ENCODE data around the gene GMCL1. TPM values are rescaled to one million over a fixed set of nuclear protein-coding genes. Genes with fewer than 3 reads are reported as not detected.
"Not testable (repeated sequence)": the region's sequence is repeated elsewhere in the genome, so short reads cannot be mapped to it uniquely, and the experiment has no call there.

The GMCL1 gene
- total RNA-seq, 4 donors from 2014 or later: 15.1 to 19.8 (median 17.1) TPM

GRCh38 chr2:69890881-69891280, 61.4 kb downstream of the GMCL1 start:
- 39 to 91% methylated on average over 1 of the region's 1 CpG for WGBS, 2 donors

GRCh38 chr2:69892838-69893424, 63.5 kb downstream of the GMCL1 start:
- Histone ChIP-seq H3K4me3 (replicated peaks in 1 of 3) (peak overlapping the region in 1 of 3 donors; percentile 64), H3K36me3 (peaks cover 13 to 20% of the 10 kb centered on the region in 2 donors), H3K4me1 (peaks cover 6 to 11% of the 10 kb centered on the region in 2 donors)
- DNase-seq; intact Hi-C loops (cut with DNase I); H3K9me3 ChIP-seq; H3K27ac ChIP-seq; H3K27me3 ChIP-seq: not testable (repeated sequence)
- WGBS, 2 donors: 94 to 95% methylated on average over 7 of the region's 7 CpGs

More at GRCh38 chr2:69890881-69891280, 61.4 kb downstream of the GMCL1 start:
- intact Hi-C loops (cut with DNase I): no loop called here
- no peak overlapping the region for H3K27ac ChIP-seq
- DNase-seq: no peak
- TF ChIP-seq, protein P1, sequence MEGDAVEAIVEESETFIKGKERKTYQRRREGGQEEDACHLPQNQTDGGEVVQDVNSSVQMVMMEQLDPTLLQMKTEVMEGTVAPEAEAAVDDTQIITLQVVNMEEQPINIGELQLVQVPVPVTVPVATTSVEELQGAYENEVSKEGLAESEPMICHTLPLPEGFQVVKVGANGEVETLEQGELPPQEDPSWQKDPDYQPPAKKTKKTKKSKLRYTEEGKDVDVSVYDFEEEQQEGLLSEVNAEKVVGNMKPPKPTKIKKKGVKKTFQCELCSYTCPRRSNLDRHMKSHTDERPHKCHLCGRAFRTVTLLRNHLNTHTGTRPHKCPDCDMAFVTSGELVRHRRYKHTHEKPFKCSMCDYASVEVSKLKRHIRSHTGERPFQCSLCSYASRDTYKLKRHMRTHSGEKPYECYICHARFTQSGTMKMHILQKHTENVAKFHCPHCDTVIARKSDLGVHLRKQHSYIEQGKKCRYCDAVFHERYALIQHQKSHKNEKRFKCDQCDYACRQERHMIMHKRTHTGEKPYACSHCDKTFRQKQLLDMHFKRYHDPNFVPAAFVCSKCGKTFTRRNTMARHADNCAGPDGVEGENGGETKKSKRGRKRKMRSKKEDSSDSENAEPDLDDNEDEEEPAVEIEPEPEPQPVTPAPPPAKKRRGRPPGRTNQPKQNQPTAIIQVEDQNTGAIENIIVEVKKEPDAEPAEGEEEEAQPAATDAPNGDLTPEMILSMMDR (IDR thresholded peaks at IDR 0.05): no peak
- TF ChIP-seq POLR2A (IDR thresholded peaks at IDR 0.05): no peak
- H3K27me3 ChIP-seq: no peaks in the 10 kb centered on the region
- H3K4me1 ChIP-seq: peaks cover 6 to 11% of the 10 kb centered on the region in 2 donors
- no peak overlapping the region for H3K4me3 ChIP-seq (replicated peaks in 1 of 3)
- no peaks in the 10 kb centered on the region for H3K9me3 ChIP-seq
- H3K36me3 ChIP-seq: peaks cover 0 to 3% of the 10 kb centered on the region in 2 donors

DNA sequence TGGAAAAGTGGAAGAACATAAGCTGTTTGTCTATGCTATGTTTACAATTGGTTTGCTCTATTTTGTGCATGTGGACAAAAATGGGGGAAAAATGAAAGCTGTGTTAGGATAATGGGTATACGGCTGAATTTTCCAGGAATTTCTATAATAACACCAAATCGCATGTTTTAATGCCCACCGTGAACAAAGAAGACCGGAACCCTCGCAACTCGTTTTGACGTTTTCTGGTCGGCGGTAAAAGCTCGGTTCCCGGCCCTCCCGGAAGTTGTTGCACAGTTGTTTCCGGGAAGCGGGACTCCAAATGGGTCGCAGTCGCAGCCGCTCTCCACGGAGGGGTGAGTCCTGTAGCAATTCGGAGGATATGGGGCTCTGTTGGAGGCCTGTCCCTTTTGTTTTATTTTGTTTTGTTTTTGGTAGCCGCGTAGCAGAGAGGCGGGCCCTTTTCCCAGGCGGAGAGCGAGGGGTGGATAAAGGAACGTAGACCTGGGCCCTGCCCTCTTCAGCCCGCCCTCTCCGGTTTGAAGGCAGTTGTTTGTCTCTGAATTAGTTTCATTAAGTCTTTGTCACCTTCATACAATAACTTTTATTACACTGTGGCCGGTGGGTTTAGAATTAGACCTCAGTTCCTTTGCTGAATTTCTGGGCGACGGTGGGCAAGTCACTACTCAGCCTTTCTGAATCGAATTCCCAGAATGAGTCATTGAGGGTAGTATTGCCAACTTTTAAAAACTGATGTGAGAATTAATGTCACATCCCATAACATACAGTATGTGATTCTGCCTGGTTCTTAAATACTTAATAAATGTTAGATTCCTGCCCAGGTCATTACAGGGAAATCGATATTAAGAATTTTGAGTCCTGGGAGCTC, 64.5 kb downstream of the GMCL1 start, which contains the start of gene SNRNP27:
Gene SNRNP27, plus strand, starts transcription at position 273 of the 868 bp plus-strand sequence. Its CDS starts 29 bp downstream, at position 302.
- intact Hi-C loops (cut with DNase I): no loop called here
- H3K27ac ChIP-seq: peak within 1 kb of the TSS; percentile 39 to 78 (median 56)
- peak; percentile 73 to 76 for DNase-seq
- no peaks in the 10 kb centered on the region for H3K27me3 ChIP-seq
- 0 to 1% methylated on average over 32 of the region's 32 CpGs for WGBS, 2 donors
- peak in 1 of 2 donors; percentile 45 for TF ChIP-seq POLR2A (IDR thresholded peaks at IDR 0.05)
- TF ChIP-seq, protein P1 (IDR thresholded peaks at IDR 0.05): peak in 1 of 6 experiments; percentile 10
- H3K4me1 ChIP-seq: peaks cover 6 to 11% of the 10 kb centered on the region in 2 donors
- peaks cover 13 to 20% of the 10 kb centered on the region in 2 donors for H3K36me3 ChIP-seq
- no peaks in the 10 kb centered on the region for H3K9me3 ChIP-seq
- peak within 1 kb of the TSS; percentile 16 to 99 (median 64) for H3K4me3 ChIP-seq (replicated peaks in 1 of 3)

- DNase-seq; H3K27me3 ChIP-seq; H3K9me3 ChIP-seq; intact Hi-C loops (cut with DNase I): not testable (repeated sequence)
- H3K4me3 ChIP-seq (replicated peaks in 1 of 3): peak overlapping the region in 2 of 3 donors; percentile 64 to 99
- peaks cover 6 to 11% of the 10 kb centered on the region in 2 donors for H3K4me1 ChIP-seq
- peak overlapping the region in 1 of 3 donors; percentile 78 for H3K27ac ChIP-seq
- peaks cover 19 to 20% of the 10 kb centered on the region in 2 donors for H3K36me3 ChIP-seq
- 37 to 40% methylated on average over 23 of the region's 23 CpGs for WGBS, 2 donors
Observed at GRCh38 chr2:69894737-69895136, 65.3 kb downstream of the GMCL1 start.

DNA sequence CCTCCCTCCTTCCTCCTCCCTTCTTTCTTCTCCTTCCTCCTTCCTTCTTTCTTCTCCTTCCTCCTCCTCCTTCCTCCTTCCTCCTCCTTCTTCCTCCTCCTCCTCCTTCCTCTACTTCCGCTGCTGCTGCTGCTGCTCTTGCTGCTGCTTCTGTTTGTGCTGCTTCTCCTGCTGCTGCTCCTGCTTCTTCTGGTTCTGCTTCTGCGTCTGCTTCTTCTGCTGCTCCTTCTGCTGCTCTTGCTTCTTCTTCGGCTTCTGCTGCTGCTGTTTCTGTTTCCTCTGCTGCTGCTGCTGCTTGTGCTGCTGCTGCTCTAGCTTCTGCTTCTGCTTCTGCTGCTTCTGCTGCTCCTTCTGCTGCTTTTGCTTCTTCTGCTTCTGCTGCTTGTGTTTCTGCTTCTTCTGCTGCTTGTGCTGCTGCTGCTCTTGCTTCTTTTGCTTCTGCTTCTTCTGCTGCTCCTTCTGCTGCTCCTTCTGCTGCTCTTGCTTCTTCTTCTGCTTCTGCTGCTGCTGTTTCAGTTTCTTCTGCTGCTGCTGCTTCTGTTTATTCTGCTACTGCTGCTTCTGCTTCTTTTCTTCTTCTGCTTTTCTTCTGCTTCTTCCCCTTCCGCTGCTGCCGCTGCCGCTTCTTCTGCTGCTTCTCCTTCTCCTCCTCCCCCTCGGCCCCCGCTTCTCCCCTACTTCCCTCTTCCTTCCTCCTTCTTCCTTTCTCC, 72.9 kb downstream of the GMCL1 start:
- no peak for TF ChIP-seq POLR2A (IDR thresholded peaks at IDR 0.05)
- TF ChIP-seq, protein P1 (IDR thresholded peaks at IDR 0.05): no peak
- no peak overlapping the region for H3K27ac ChIP-seq
- 78 to 85% methylated on average over 8 of the region's 8 CpGs for WGBS, 2 donors
- no peak overlapping the region for H3K4me3 ChIP-seq (replicated peaks in 1 of 3)
- no peak for DNase-seq
- H3K4me1 ChIP-seq: no peaks in the 10 kb centered on the region
- H3K36me3 ChIP-seq: peaks cover 22 to 35% of the 10 kb centered on the region in 2 donors
- intact Hi-C loops (cut with DNase I): no loop called here
- no peaks in the 10 kb centered on the region for H3K27me3 ChIP-seq
- no peaks in the 10 kb centered on the region for H3K9me3 ChIP-seq
